Globus pallidus (tissue), 1 donor: ENCODE data around the gene NR2C2.

ENCODE experiments used
- DNase-seq: peaks from one replicate; pipeline ENCODE4 v3.0.0-alpha.2; 2015; ENCODE audit warnings: low spot score

Gene NR2C2

GRCh38 chr3:14921811-14922705 is 25.3 kb upstream of the NR2C2 start:
- DNase-seq, result no peak

GRCh38 chr3:14922863-14923262 is 24.5 kb upstream of the NR2C2 start:
- no peak for DNase-seq

- no peak for DNase-seq
These were observed 23.9 kb upstream of the NR2C2 start for GRCh38 chr3:14923476-14923875.

- peak; percentile 61 for DNase-seq
These were observed 21.4 kb upstream of the NR2C2 start for GRCh38 chr3:14925729-14926591.

GRCh38 chr3:14926592-14926991 is 20.8 kb upstream of the NR2C2 start:
- DNase-seq, result no peak

- no peak for DNase-seq
These were observed 20.1 kb upstream of the NR2C2 start for GRCh38 chr3:14927308-14927707.

- DNase-seq, result no peak
These were observed 17.9 kb upstream of the NR2C2 start for GRCh38 chr3:14929310-14930074.

GRCh38 chr3:14933820-14934425 is 13.5 kb upstream of the NR2C2 start:
- DNase-seq, result no peak

GRCh38 chr3:14935592-14936345 is 11.6 kb upstream of the NR2C2 start:
- no peak for DNase-seq

GRCh38 chr3:14938954-14939353 is 8.4 kb upstream of the NR2C2 start:
- DNase-seq, result no peak

- DNase-seq, result peak; percentile 46
These were observed 5.5 kb upstream of the NR2C2 start for GRCh38 chr3:14941871-14942270.

GRCh38 chr3:14943042-14943441 is 4.3 kb upstream of the NR2C2 start:
- DNase-seq, result no peak

- no peak for DNase-seq
These were observed 1.1 kb upstream of the NR2C2 start for GRCh38 chr3:14946236-14946635.

GRCh38 chr3:14946739-14947099 is 664 bp upstream of the NR2C2 start:
- no peak for DNase-seq

- peak; percentile 99 for DNase-seq
These were observed 664 bp downstream of the NR2C2 start for GRCh38 chr3:14947886-14948608.

GRCh38 chr3:14948609-14949038 is 1.2 kb downstream of the NR2C2 start:
- no peak for DNase-seq

GRCh38 chr3:14949126-14949525 is 1.7 kb downstream of the NR2C2 start:
- DNase-seq, result no peak

- DNase-seq, result no peak
These were observed 2.9 kb downstream of the NR2C2 start for GRCh38 chr3:14950274-14950673.

GRCh38 chr3:14957153-14957552 is 9.8 kb downstream of the NR2C2 start:
- DNase-seq, result no peak

- DNase-seq, result no peak
These were observed 10.5 kb downstream of the NR2C2 start for GRCh38 chr3:14957925-14958324.
